Heart right ventricle (tissue), 16 donors: ENCODE results near the gene CCDC8. TPM values are rescaled to one million over a fixed set of nuclear protein-coding genes. Genes with fewer than 3 reads are reported as not detected.
A peak's percentile ranks its signal among the peaks of the same experiment; 100 is the strongest.

Experiments
- ATAC-seq, 8 donors: fragments of 200-7000 bp; cut with Tn5 transposase; one replicate each; pipeline ENCODE4 v1.9.1; 2020; ENCODE audit warnings: mild to moderate bottlenecking in 8 of 8, moderate library complexity in 8 of 8, moderate number of reproducible peaks in 1 of 8
- DNase-seq, 2 donors: peaks; one replicate each; pipeline ENCODE4 v3.0.0-alpha.2; 2020
- H3K27ac ChIP-seq, 10 donors: fragments of 200-600 bp; sonication (generic) in 2 of 10; one replicate each; pipeline versions ENCODE4 v1.5.0 to v1.8.0; 2020 to 2022; ENCODE audit warnings: mild to moderate bottlenecking in 3 of 10
- H3K27me3 ChIP-seq, 7 donors: fragments of 200-600 bp; one replicate each; pipeline ENCODE4 v1.8.0; 2021 to 2022; ENCODE audit warnings: mild to moderate bottlenecking in 2 of 7
- H3K36me3 ChIP-seq, 9 donors: fragments of 200-600 bp; sonication (generic) in 1 of 9; one replicate each; pipeline versions ENCODE4 v1.5.0 to v1.8.0; 2020 to 2022; ENCODE audit warnings: mild to moderate bottlenecking in 2 of 9
- H3K4me1 ChIP-seq, 9 donors: fragments of 200-600 bp; sonication (generic) in 1 of 9; one replicate each; pipeline versions ENCODE4 v1.5.0 to v1.8.0; 2020 to 2022; ENCODE audit warnings: mild to moderate bottlenecking in 4 of 9
- H3K4me3 ChIP-seq, 10 donors: fragments of 200-600 bp; sonication (generic) in 2 of 10; one replicate each; pipeline versions ENCODE4 v1.5.0 to v1.8.0; 2020 to 2022; ENCODE audit warnings: mild to moderate bottlenecking in 7 of 10, moderate library complexity in 2 of 10
- H3K9me3 ChIP-seq, 11 donors: fragments of 200-600 bp in 10 of 11; sonication (generic) in 2 of 11; one replicate each; pipeline versions ENCODE4 v1.5.0 to v1.8.0; 2013 to 2022; ENCODE audit warnings: mild to moderate bottlenecking in 2 of 11, control low read depth in 1 of 11, moderate library complexity in 1 of 11
- WGBS, 2 donors: extraction: QIAGEN DNeasy Blood & Tissue Kit; methylation state at CpG; one replicate each; pipeline ENCODE4 v1.1.7; 2013; ENCODE audit warnings: inconsistent platforms in 1 of 2; 5-methylcytosine and 5-hydroxymethylcytosine counted together
- intact Hi-C, 10 donors: fragments of 100-400 bp; cut with DNase I; formaldehyde crosslinking; loops; one replicate each; pipeline versions ENCODE4 v1.11.1 to v1.14.2; 2022
- long read RNA-seq, 3 donors: library from polyadenylated mRNA; unstranded; transcript quantifications; one replicate each; pipeline ENCODE4 v2.0.0, GENCODE V29; 2020 to 2021
- polyA plus RNA-seq, 2 donors: library from polyadenylated mRNA; stranded (reverse); fragments of 200-250 nt; gene quantifications; one replicate each; pipeline ENCODE4 v1.2.3, GENCODE V29; 2013
- total RNA-seq, 10 donors: library from RNA; stranded (reverse); fragmentation: NEBNext Ultra II Directional in 3 of 10; extraction: Animal tissue kit (Norgen Biotek cat#: 25700) in 3 of 10; gene quantifications; one replicate each; pipeline versions ENCODE4 v1.2.1 to v1.2.4, GENCODE V29; 2021 to 2023
- TF ChIP-seq, protein P1 (sequence below), 9 donors: fragments of 200-600 bp; sonication (generic) in 2 of 9; IDR thresholded peaks; one replicate each; pipeline versions ENCODE4 v1.5.0 to v1.8.0; 2021 to 2022; ENCODE audit warnings: antibody characterized with exemption in 9 of 9, mild to moderate bottlenecking in 5 of 9, moderate library complexity in 1 of 9
- donor health status: Arrhythmogenic right ventricular cardiomyopathy.
- donor health status: ischemic (EF 13 %, LVEDD 7.1; RV severe dilation, severe dysfunction).
- donor health status: healthy with polysubstance abuse.
- donor health status: DM: no; HTN: yes; CAD: no.
- donor health status: DM: no; HTN: no; CAD: no.
- donor health status: ischemic (EF 25% LVEDD 6.9; RV normal size, moderate dysfunction).
- donor health status: ischemic (EF 25% LVEDD 5.7; RV mildly dilated, moderate dysfunction).
- donor health status: healthy.
- donor health status: DM: yes; HTN: yes; CAD: no.
- donor health status: Ischemic cardiomyopathy.
- donor health status: ischemic (EF 35%, LVEDD 5.7; RV mildly dilated, moderate dysfunction).
- donor health status: nonischemic (EF 11% LVEDD 7.7; RV severe dilation, severe dysfunction).
- donor health status: DM: yes; HTN: yes; CAD: no.
- donor health status: PGD.
- donor health status: ischemic (EF 29% LVEDD 5.4; RV normal size, mild dysfunction).
- donor health status: nonischemic (EF 23%, LVEDD 6.1; RV moderate dilation, normal function).

CCDC8 gene, protein sequence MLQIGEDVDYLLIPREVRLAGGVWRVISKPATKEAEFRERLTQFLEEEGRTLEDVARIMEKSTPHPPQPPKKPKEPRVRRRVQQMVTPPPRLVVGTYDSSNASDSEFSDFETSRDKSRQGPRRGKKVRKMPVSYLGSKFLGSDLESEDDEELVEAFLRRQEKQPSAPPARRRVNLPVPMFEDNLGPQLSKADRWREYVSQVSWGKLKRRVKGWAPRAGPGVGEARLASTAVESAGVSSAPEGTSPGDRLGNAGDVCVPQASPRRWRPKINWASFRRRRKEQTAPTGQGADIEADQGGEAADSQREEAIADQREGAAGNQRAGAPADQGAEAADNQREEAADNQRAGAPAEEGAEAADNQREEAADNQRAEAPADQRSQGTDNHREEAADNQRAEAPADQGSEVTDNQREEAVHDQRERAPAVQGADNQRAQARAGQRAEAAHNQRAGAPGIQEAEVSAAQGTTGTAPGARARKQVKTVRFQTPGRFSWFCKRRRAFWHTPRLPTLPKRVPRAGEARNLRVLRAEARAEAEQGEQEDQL
- 10 to 100 TPM; 21.3 to 37.3 (median 28.6) TPM for total RNA-seq
- 10 to 100 TPM; 14.4 to 15.0 TPM for polyA plus RNA-seq
- long read RNA-seq, donor 1, transcript CCDC8-201 (1 exons, 3,186 nt): major isoform, 81 of 81 reads
- long read RNA-seq, donor 1, partial matches to known transcripts: 0 of 81 reads
- long read RNA-seq, donor 1, other reads (novel, unspliced or antisense): 0 of 81 reads
- long read RNA-seq, donor 2, transcript CCDC8-201 (1 exons, 3,186 nt): major isoform, 100 of 100 reads
- long read RNA-seq, donor 2, partial matches to known transcripts: 0 of 100 reads
- long read RNA-seq, donor 2, other reads (novel, unspliced or antisense): 0 of 100 reads
- long read RNA-seq, donor 3, transcript CCDC8-201 (1 exons, 3,186 nt): major isoform, 212 of 212 reads
- long read RNA-seq, donor 3, partial matches to known transcripts: 0 of 212 reads
- long read RNA-seq, donor 3, other reads (novel, unspliced or antisense): 0 of 212 reads

DNA sequence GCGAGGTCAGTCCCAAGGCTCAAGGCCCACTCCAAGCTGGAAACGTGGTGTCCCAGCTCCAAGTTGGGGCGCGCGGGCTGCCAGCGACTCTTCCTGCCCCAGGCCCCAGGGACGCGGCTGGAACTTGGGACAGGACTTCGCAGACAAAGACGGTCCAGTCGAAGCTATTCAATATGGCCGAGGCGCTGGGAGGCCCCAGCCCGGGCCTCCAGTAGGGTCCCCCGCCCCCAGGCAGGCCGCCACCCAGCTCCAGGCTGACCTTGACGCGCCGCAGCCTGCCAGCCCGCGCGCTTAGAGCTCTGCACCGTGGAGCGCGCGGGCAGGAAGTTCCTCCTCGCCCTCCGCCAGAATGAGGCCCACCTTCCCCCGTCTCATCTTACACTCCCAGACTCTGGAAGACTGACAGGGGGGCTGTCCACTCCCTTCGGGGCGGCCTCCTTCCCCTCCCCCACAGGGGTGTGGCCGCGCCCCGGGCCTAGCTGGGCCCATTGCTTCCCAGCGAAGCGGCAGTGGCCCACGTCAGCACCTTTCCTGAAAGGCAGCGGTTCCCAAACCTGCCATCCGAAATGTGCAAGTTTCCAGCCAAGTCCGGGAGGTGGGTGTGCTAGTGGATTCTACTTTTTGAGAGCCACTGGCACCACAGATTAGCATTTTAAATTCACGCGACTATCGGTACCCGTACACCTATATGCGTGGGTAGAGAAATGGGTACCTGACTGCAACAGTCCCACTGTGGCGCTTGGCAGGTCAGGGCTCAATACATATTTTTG lies at the start of gene CCDC8:
Gene CCDC8, minus strand, starts transcription at position 303 of the 770 bp plus-strand sequence. CDS start 754 bp downstream, outside the sequence.
- Histone ChIP-seq H3K9me3 (no peaks in the 10 kb centered on the region), H3K4me1 (peaks cover 3 to 62% (median 24%) of the 10 kb centered on the region in 9 donors), H3K27me3 (peaks cover 0 to 77% (median 41%) of the 10 kb centered on the region in 7 donors), H3K27ac (peak within 1 kb of the TSS; percentile 86 to 96 (median 89)), H3K36me3 (peaks cover 0 to 7% (median 0%) of the 10 kb centered on the region in 9 donors), H3K4me3 (peak within 1 kb of the TSS; percentile 50 to 75 (median 62))
- WGBS, 2 donors: 9 to 10% methylated on average over 46 of the region's 46 CpGs
- intact Hi-C loops: no loop called here
- TF ChIP-seq, protein P1, sequence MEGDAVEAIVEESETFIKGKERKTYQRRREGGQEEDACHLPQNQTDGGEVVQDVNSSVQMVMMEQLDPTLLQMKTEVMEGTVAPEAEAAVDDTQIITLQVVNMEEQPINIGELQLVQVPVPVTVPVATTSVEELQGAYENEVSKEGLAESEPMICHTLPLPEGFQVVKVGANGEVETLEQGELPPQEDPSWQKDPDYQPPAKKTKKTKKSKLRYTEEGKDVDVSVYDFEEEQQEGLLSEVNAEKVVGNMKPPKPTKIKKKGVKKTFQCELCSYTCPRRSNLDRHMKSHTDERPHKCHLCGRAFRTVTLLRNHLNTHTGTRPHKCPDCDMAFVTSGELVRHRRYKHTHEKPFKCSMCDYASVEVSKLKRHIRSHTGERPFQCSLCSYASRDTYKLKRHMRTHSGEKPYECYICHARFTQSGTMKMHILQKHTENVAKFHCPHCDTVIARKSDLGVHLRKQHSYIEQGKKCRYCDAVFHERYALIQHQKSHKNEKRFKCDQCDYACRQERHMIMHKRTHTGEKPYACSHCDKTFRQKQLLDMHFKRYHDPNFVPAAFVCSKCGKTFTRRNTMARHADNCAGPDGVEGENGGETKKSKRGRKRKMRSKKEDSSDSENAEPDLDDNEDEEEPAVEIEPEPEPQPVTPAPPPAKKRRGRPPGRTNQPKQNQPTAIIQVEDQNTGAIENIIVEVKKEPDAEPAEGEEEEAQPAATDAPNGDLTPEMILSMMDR (IDR thresholded peaks at IDR 0.05): no peak
- DNase-seq (peak; percentile 86 to 91), ATAC-seq (peak; percentile 91 to 96 (median 93))

DNA sequence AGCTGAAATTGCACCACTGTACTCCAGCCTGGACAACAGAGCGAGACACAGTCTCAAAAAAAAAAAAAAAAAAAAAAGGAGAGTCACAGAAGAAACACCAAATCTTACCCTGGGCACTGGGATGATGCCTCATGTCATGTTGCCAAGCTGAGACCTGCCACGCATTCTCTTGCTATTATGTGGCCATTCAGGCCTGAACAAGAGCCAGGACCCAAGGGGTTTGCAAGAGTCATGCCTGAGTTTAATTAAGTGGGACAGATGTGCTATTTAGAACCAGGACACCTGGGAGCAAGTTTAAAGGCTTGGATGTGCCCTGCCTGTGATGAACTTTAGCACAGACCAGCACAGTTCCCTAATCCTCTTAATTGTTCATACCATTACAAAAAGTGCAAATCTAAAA lies 48.2 kb upstream of the CCDC8 start:
- Histone ChIP-seq H3K4me1 (peaks cover 0 to 4% (median 0%) of the 10 kb centered on the region in 9 donors), H3K36me3 (no peaks in the 10 kb centered on the region), H3K9me3 (no peaks in the 10 kb centered on the region), H3K4me3 (no peak overlapping the region), H3K27me3 (peaks cover 0 to 13% (median 0%) of the 10 kb centered on the region in 7 donors), H3K27ac (no peak overlapping the region)
- no peak for ATAC-seq
- TF ChIP-seq, protein P1 (IDR thresholded peaks at IDR 0.05): no peak
- intact Hi-C loops: no loop called here
- 91 to 95% methylated on average over 2 of the region's 2 CpGs for WGBS, 2 donors
- no peak for DNase-seq

DNA sequence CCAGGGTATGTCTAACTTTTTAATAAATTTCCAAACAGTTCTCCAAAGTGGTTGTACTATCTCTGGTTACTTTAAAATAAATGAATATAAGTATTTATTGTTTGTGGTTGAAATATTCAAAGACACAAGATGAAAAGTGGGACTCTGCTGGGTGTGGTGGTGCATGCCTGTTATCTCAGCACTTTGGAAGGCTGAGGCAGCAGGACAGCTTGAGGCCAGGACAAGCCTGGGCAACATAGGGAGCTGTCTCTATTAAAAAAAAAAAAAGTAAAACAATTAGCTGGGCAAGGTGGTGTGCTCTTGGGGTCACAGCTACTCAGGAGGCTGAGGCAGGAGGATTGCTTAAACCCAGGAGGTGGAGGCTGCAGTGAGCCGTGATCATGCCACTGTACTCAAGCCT lies 47.6 kb upstream of the CCDC8 start:
- TF ChIP-seq, protein P1 (IDR thresholded peaks at IDR 0.05): no peak
- WGBS, 2 donors: 100% methylated on average over 1 of the region's 1 CpG
- no peaks in the 10 kb centered on the region for H3K9me3 ChIP-seq
- H3K36me3 ChIP-seq: no peaks in the 10 kb centered on the region
- H3K27me3 ChIP-seq: peaks cover 0 to 13% (median 0%) of the 10 kb centered on the region in 7 donors
- no peaks in the 10 kb centered on the region for H3K4me1 ChIP-seq
- DNase-seq: no peak
- H3K4me3 ChIP-seq: no peak overlapping the region
- no peak for ATAC-seq
- H3K27ac ChIP-seq: no peak overlapping the region
- intact Hi-C loops: no loop called here
